H9 (cell line): ENCODE measurements around the gene PPL. TPM values are rescaled to one million over a fixed set of nuclear protein-coding genes. Genes with fewer than 3 reads are reported as not detected.

Source experiments
- DNase-seq: peaks from one replicate; pipeline ENCODE4 v3.0.0-alpha.2; 2017
- H2AFZ ChIP-seq: one replicate; pipeline ENCODE4 v1.6.1; 2013; ENCODE audit warnings: mild to moderate bottlenecking, low read length, control low read depth, moderate library complexity
- H2AK5ac ChIP-seq: 2 replicates; pipeline ENCODE4 v1.6.1; 2013; ENCODE audit warnings: low read length, control low read depth, mixed read lengths; ENCODE audit not compliant: insufficient read length
- H2BK120ac ChIP-seq: one replicate; pipeline ENCODE4 v1.6.1; 2013; ENCODE audit warnings: low read depth, mild to moderate bottlenecking, low read length, control low read depth, inconsistent platforms; ENCODE audit not compliant: poor library complexity, severe bottlenecking
- H2BK12ac ChIP-seq: 2 replicates; pipeline ENCODE4 v1.6.1; 2013; ENCODE audit warnings: low read length, control low read depth, mixed read lengths, low read depth; ENCODE audit not compliant: insufficient read length
- H2BK15ac ChIP-seq: 2 replicates; pipeline ENCODE4 v1.6.1; 2013; ENCODE audit warnings: low read depth, low read length, control low read depth
- H2BK20ac ChIP-seq: one replicate; pipeline ENCODE4 v1.6.1; 2013; ENCODE audit warnings: low read depth, mild to moderate bottlenecking, low read length, control low read depth, inconsistent platforms; ENCODE audit not compliant: poor library complexity, severe bottlenecking
- H2BK5ac ChIP-seq: 2 replicates; pipeline ENCODE4 v1.6.1; 2013; ENCODE audit warnings: low read length, control low read depth, mixed read lengths; ENCODE audit not compliant: insufficient read length
- H3K14ac ChIP-seq: 2 replicates; pipeline ENCODE4 v1.6.1; 2013; ENCODE audit warnings: low read length, control low read depth; ENCODE audit not compliant: insufficient read depth
- H3K18ac ChIP-seq: 2 replicates; pipeline ENCODE4 v1.6.1; 2013; ENCODE audit warnings: low read depth, mild to moderate bottlenecking, mixed read lengths, low read length, control low read depth; ENCODE audit not compliant: insufficient read length
- H3K23ac ChIP-seq: 2 replicates; pipeline ENCODE4 v1.6.1; 2013; ENCODE audit warnings: low read length, control low read depth, mixed read lengths, low read depth; ENCODE audit not compliant: insufficient read length
- H3K23me2 ChIP-seq: 2 replicates; pipeline ENCODE4 v1.6.1; 2013; ENCODE audit warnings: low read depth, mild to moderate bottlenecking, mixed read lengths, low read length, control low read depth; ENCODE audit not compliant: insufficient read length, poor library complexity, severe bottlenecking
- H3K27ac ChIP-seq: 2 replicates; pipeline ENCODE4 v1.5.1; 2013; ENCODE audit warnings: low read length, control low read depth, mixed read lengths, low read depth; ENCODE audit not compliant: insufficient read length
- H3K27me3 ChIP-seq: 2 replicates; pipeline ENCODE4 v1.6.1; 2013; ENCODE audit warnings: low read length, control low read depth, inconsistent platforms; ENCODE audit not compliant: insufficient read depth
- H3K4ac ChIP-seq: 2 replicates; pipeline ENCODE4 v1.6.1; 2013; ENCODE audit warnings: low read depth, mild to moderate bottlenecking, control low read depth, inconsistent platforms, low read length, moderate library complexity
- H3K4me1 ChIP-seq: 2 replicates; pipeline ENCODE4 v1.6.1; 2013; ENCODE audit warnings: low read length, control low read depth, inconsistent platforms; ENCODE audit not compliant: insufficient read depth
- H3K4me2 ChIP-seq: 2 replicates; pipeline ENCODE4 v1.6.1; 2013; ENCODE audit warnings: low read length, control low read depth, mixed read lengths; ENCODE audit not compliant: insufficient read length, insufficient read depth
- H3K56ac ChIP-seq: 2 replicates; pipeline ENCODE4 v1.6.1; 2013; ENCODE audit warnings: low read depth, mild to moderate bottlenecking, mixed read lengths, low read length, control low read depth; ENCODE audit not compliant: insufficient read length
- H3K79me1 ChIP-seq: 2 replicates; pipeline ENCODE4 v1.6.1; 2013; ENCODE audit warnings: low read depth, mild to moderate bottlenecking, moderate library complexity, low read length, control low read depth, inconsistent platforms; ENCODE audit not compliant: insufficient read depth, poor library complexity, severe bottlenecking
- H3K79me2 ChIP-seq: 2 replicates; pipeline ENCODE4 v1.6.1; 2013; ENCODE audit warnings: low read length, control low read depth, inconsistent platforms; ENCODE audit not compliant: insufficient read depth
- H3K9ac ChIP-seq: 2 replicates; pipeline ENCODE4 v1.6.1; 2013; ENCODE audit warnings: low read length, control low read depth, mixed read lengths; ENCODE audit not compliant: insufficient read length; ENCODE audit errors: extremely low read depth
- H3K9me3 ChIP-seq: one replicate; pipeline ENCODE4 v1.6.1; 2013; ENCODE audit warnings: low read depth, low read length, inconsistent platforms; ENCODE audit not compliant: control insufficient read depth
- H3T11ph ChIP-seq: one replicate; pipeline ENCODE4 v1.6.1; 2013; ENCODE audit warnings: mild to moderate bottlenecking, low read length, control low read depth, inconsistent platforms
- H4K20me1 ChIP-seq: one replicate; pipeline ENCODE4 v1.6.1; 2013; ENCODE audit not compliant: control insufficient read depth, insufficient read length, insufficient read depth
- H4K5ac ChIP-seq: 2 replicates; pipeline ENCODE4 v1.6.1; 2013; ENCODE audit warnings: low read depth, mild to moderate bottlenecking, mixed read lengths, low read length, control low read depth; ENCODE audit not compliant: insufficient read length
- H4K8ac ChIP-seq: replicated peaks from 2 replicates; pipeline ENCODE4 v1.6.1; 2013; ENCODE audit warnings: low read length, control low read depth, mixed read lengths, low read depth; ENCODE audit not compliant: insufficient read length
- H4K91ac ChIP-seq: 2 replicates; pipeline ENCODE4 v1.6.1; 2013; ENCODE audit warnings: low read depth, mild to moderate bottlenecking, moderate library complexity, mixed read lengths, low read length, control low read depth; ENCODE audit not compliant: insufficient read length
- H3K27ac Mint-ChIP-seq, 3 experiments: 2 replicates in 2 of 3; 3 replicates in 1 of 3; pipeline ENCODE4 v1.8.0; 2020 to 2021; ENCODE audit warnings: mixed read lengths in 3 of 3, mild to moderate bottlenecking in 1 of 3, moderate library complexity in 1 of 3
- H3K27me3 Mint-ChIP-seq: 2 replicates; pipeline ENCODE4 v1.8.0; 2021; ENCODE audit warnings: low read depth, mild to moderate bottlenecking, moderate library complexity, mixed read lengths
- H3K36me3 Mint-ChIP-seq, 3 experiments: 2 replicates in 2 of 3; 3 replicates in 1 of 3; pipeline ENCODE4 v1.8.0; 2020 to 2021; ENCODE audit warnings: low read depth in 3 of 3, mixed read lengths in 3 of 3; ENCODE audit not compliant: insufficient read depth in 1 of 3
- H3K4me1 Mint-ChIP-seq, 2 experiments: 2 replicates each; pipeline ENCODE4 v1.8.0; 2020; ENCODE audit warnings: mixed read lengths in 2 of 2
- H3K4me3 Mint-ChIP-seq, 2 experiments: 2 replicates in 1 of 2; 3 replicates in 1 of 2; pipeline ENCODE4 v1.8.0; 2020 to 2021; ENCODE audit warnings: mild to moderate bottlenecking in 2 of 2, mixed read lengths in 2 of 2, moderate library complexity in 1 of 2
- H3K9me3 Mint-ChIP-seq, 2 experiments: 2 replicates in 1 of 2; 3 replicates in 1 of 2; pipeline ENCODE4 v1.8.0; 2020; ENCODE audit warnings: mild to moderate bottlenecking in 2 of 2, mixed read lengths in 2 of 2, moderate library complexity in 1 of 2
- WGBS: extraction: QIAGEN DNeasy Blood & Tissue Kit; methylation state at CpG from one replicate; pipeline ENCODE4 v1.1.7; 2013; ENCODE audit warnings: missing lambda C conversion rate, low lambda C conversion rate, mixed read lengths; ENCODE audit not compliant: insufficient read length; ENCODE audit errors: extremely low coverage; 5-methylcytosine and 5-hydroxymethylcytosine counted together
- total RNA-seq: library from RNA; stranded (reverse); gene quantifications from 2 replicates; pipeline ENCODE4 v1.2.1, GENCODE V29; 2021
- TF ChIP-seq, protein P1 (sequence below): fragments of 200-600 bp; sonication (generic); conservative IDR thresholded peaks from 3 replicates; pipeline ENCODE4 v1.8.0; 2021; ENCODE audit warnings: antibody characterized with exemption, mild to moderate bottlenecking

The PPL gene
- total RNA-seq, 1 experiment from 2014 or later = 29.2 TPM

- H3K27me3 ChIP-seq = no peaks in the 10 kb centered on the region
- no peak overlapping the region for H2AFZ ChIP-seq
- no peak overlapping the region for H3T11ph ChIP-seq
- no peak overlapping the region for H2AK5ac ChIP-seq
- no peaks in the 10 kb centered on the region for H3K23me2 ChIP-seq
- H4K20me1 ChIP-seq = no peaks in the 10 kb centered on the region
- WGBS = no CpG with 5 or more reads among the region's 23 CpGs
- no peak overlapping the region for H3K56ac ChIP-seq
- no peaks in the 10 kb centered on the region for H3K9me3 ChIP-seq
- no peak overlapping the region for H2BK120ac ChIP-seq
- H3K27ac ChIP-seq = no peak overlapping the region
- Mint-ChIP-seq H3K4me3 (no peak overlapping the region), H3K27me3 (no peaks in the 10 kb centered on the region), H3K36me3 (peaks cover 4 to 70% (median 54%) of the 10 kb centered on the region in 3 experiments; a peak in 6 of 7 replicates), H3K4me1 (no peaks in the 10 kb centered on the region), H3K27ac (peak overlapping the region in 1 of 3 experiments; percentile 61; a peak in 1 of 7 replicates), H3K9me3 (no peaks in the 10 kb centered on the region)
- no peak overlapping the region for H2BK15ac ChIP-seq
- H3K14ac ChIP-seq = no peak overlapping the region
- no peak overlapping the region for H3K4ac ChIP-seq
- no peak for DNase-seq
- H2BK5ac ChIP-seq = no peak overlapping the region
- no peaks in the 10 kb centered on the region for H3K4me1 ChIP-seq
- no peak overlapping the region for H2BK20ac ChIP-seq
- H2BK12ac ChIP-seq = no peak overlapping the region
- H3K79me2 ChIP-seq = no peaks in the 10 kb centered on the region
- no peaks in the 10 kb centered on the region for H3K79me1 ChIP-seq
- no peak overlapping the region for H4K5ac ChIP-seq
- no peak overlapping the region for H4K91ac ChIP-seq
- no peak overlapping the region for H3K23ac ChIP-seq
- no peak overlapping the region for H3K18ac ChIP-seq
- H3K4me2 ChIP-seq = no peak overlapping the region
- H3K9ac ChIP-seq = no peak overlapping the region
- H4K8ac ChIP-seq = no peak overlapping the region
- TF ChIP-seq, protein P1, sequence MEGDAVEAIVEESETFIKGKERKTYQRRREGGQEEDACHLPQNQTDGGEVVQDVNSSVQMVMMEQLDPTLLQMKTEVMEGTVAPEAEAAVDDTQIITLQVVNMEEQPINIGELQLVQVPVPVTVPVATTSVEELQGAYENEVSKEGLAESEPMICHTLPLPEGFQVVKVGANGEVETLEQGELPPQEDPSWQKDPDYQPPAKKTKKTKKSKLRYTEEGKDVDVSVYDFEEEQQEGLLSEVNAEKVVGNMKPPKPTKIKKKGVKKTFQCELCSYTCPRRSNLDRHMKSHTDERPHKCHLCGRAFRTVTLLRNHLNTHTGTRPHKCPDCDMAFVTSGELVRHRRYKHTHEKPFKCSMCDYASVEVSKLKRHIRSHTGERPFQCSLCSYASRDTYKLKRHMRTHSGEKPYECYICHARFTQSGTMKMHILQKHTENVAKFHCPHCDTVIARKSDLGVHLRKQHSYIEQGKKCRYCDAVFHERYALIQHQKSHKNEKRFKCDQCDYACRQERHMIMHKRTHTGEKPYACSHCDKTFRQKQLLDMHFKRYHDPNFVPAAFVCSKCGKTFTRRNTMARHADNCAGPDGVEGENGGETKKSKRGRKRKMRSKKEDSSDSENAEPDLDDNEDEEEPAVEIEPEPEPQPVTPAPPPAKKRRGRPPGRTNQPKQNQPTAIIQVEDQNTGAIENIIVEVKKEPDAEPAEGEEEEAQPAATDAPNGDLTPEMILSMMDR = no peak
Measured at GRCh38 chr16:4892361-4893102, 44.4 kb downstream of the PPL start.
